ENCODE data around the gene CYBA. TPM values are rescaled to one million over a fixed set of nuclear protein-coding genes. Genes with fewer than 3 reads are reported as not detected.
"Not testable (repeated sequence)": the region's sequence is repeated elsewhere in the genome, so short reads cannot be mapped to it uniquely, and the experiment has no call there.

The CYBA gene
- total RNA-seq, 3 donors from 2014 or later, result 138 to 194 (median 180) TPM

GRCh38 chr16:88613293-88613692 lies 37.6 kb downstream of the CYBA start:
- H3K27me3 ChIP-seq, result no peaks in the 10 kb centered on the region
- DNase-seq (ENCODE audit: low spot score in 2 of 2), result no peak
- intact Hi-C loops (cut with DNase I; ENCODE audit: low total_unique reads), result loop anchor here (5.0 kb wide), 1 partner anchor 524 kb away; no protein-coding TSS in a partner anchor
- TF ChIP-seq POLR2AphosphoS5 (IDR thresholded peaks at IDR 0.05) (no peak), CTCF (IDR thresholded peaks at IDR 0.05) (no peak), POLR2A (IDR thresholded peaks at IDR 0.05) (no peak)
- H3K4me3 ChIP-seq, result no peak overlapping the region
- H3K9me3 ChIP-seq, result no peaks in the 10 kb centered on the region
- no peaks in the 10 kb centered on the region for H3K4me1 ChIP-seq
- H3K36me3 ChIP-seq, result peaks cover 7% of the 10 kb centered on the region
- H3K27ac ChIP-seq, result no peak overlapping the region

GRCh38 chr16:88610909-88611812 lies 39.7 kb downstream of the CYBA start:
- H3K9me3 ChIP-seq, result no peaks in the 10 kb centered on the region
- TF ChIP-seq POLR2A (IDR thresholded peaks at IDR 0.05), result no peak
- TF ChIP-seq POLR2AphosphoS5 (IDR thresholded peaks at IDR 0.05), result no peak
- no peak for TF ChIP-seq CTCF (IDR thresholded peaks at IDR 0.05)
- intact Hi-C loops (cut with DNase I; ENCODE audit: low total_unique reads), result loop anchor here (5.0 kb wide), 1 partner anchor 526 kb away; no protein-coding TSS in a partner anchor

DNA sequence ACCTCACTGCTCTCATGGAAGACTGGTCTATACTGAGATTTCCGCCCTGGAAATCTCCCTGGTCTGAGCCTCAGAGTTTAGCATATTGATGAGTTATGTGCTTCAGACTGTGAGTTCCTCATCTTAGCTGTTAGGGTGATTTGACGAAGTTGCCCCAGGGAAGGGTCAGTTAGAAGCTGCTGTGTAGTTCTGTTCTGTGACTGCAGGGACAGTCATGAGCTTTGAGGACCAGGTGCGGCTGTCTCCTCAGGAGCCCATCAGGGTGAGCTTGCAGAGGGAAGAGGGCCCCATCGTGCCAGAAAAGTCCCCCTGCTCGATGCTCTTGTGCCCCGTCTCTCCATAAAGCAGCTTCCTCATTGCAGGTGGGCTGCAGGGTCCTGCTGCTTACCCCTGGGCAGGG lies 40.8 kb downstream of the CYBA start:
- no peak for DNase-seq (ENCODE audit: low spot score in 2 of 2)
- Histone ChIP-seq H3K27ac (no peak overlapping the region), H3K4me1 (no peaks in the 10 kb centered on the region), H3K27me3 (no peaks in the 10 kb centered on the region), H3K9me3 (no peaks in the 10 kb centered on the region), H3K36me3 (peaks cover 7% of the 10 kb centered on the region), H3K4me3 (no peak overlapping the region)
- intact Hi-C loops (cut with DNase I; ENCODE audit: low total_unique reads), result loop anchor here (5.0 kb wide), 1 partner anchor 527 kb away; no protein-coding TSS in a partner anchor
- no peak for TF ChIP-seq POLR2A (IDR thresholded peaks at IDR 0.05)
- TF ChIP-seq POLR2AphosphoS5 (IDR thresholded peaks at IDR 0.05), result no peak
- TF ChIP-seq CTCF (IDR thresholded peaks at IDR 0.05), result no peak

More at GRCh38 chr16:88610909-88611812, 39.7 kb downstream of the CYBA start:
- H3K27me3 ChIP-seq, result no peaks in the 10 kb centered on the region
- no peak for DNase-seq (ENCODE audit: low spot score in 2 of 2)
- no peak overlapping the region for H3K27ac ChIP-seq
- no peaks in the 10 kb centered on the region for H3K4me1 ChIP-seq
- no peak overlapping the region for H3K4me3 ChIP-seq
- peaks cover 7% of the 10 kb centered on the region for H3K36me3 ChIP-seq

DNA sequence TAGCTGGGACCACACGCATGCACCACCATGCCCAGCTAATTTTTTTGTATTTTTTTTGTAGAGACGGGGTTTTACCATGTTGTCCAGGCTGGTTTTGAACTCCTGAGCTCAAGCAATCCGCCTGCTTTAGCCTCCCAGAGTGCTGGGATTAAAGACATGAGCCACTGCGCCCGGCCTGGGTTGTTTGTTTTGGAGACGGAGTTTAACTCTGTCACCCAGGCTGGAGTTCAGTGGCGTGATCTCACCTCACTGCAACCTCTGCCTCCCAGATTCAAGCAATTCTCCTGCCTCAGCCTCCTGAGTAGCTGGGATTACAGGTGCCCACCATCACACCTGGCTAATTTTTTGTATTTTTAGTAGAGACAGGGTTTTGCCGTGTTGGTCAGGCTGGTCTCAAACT lies 41.4 kb downstream of the CYBA start:
- intact Hi-C loops (cut with DNase I; ENCODE audit: low total_unique reads); DNase-seq (ENCODE audit: low spot score in 2 of 2); H3K9me3 ChIP-seq; H3K4me3 ChIP-seq; H3K27me3 ChIP-seq; H3K27ac ChIP-seq; H3K36me3 ChIP-seq; H3K4me1 ChIP-seq: not testable (repeated sequence)

DNA sequence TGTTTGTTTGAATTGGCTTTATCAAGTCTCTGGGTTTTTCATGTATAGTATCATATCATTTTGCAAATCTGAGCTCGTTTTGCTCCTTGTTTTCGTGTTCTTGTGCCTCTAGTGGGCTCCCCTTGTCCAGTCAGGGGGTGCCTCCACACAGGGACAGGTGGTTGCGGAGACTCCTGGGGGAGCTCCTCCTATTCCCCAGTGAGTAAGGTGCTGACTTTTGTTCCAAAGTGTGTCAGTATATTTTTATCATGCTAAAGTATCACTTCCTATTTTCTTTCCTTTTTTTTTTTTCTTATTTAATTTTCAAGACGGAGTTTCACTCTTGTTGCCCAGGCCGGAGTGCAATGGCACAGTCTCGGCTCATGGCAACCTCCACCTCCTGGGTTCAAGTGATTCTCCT lies 42.8 kb downstream of the CYBA start:
- Histone ChIP-seq H3K36me3 (peaks cover 7% of the 10 kb centered on the region), H3K9me3 (no peaks in the 10 kb centered on the region), H3K4me1 (no peaks in the 10 kb centered on the region), H3K4me3 (no peak overlapping the region), H3K27ac (no peak overlapping the region), H3K27me3 (no peaks in the 10 kb centered on the region)
- no peak for DNase-seq (ENCODE audit: low spot score in 2 of 2)
- no peak for TF ChIP-seq POLR2A (IDR thresholded peaks at IDR 0.05)
- no peak for TF ChIP-seq POLR2AphosphoS5 (IDR thresholded peaks at IDR 0.05)
- TF ChIP-seq CTCF (IDR thresholded peaks at IDR 0.05), result no peak
- intact Hi-C loops (cut with DNase I; ENCODE audit: low total_unique reads), result no loop called here

All from breast epithelium (tissue), 4 donors.